ENCODE measurements around the gene SELENOS. TPM values are rescaled to one million over a fixed set of nuclear protein-coding genes. Genes with fewer than 3 reads are reported as not detected.

The SELENOS gene
- total and polyA plus RNA-seq, 8 donors = 37.4 to 184 (median 74.7) TPM

DNA sequence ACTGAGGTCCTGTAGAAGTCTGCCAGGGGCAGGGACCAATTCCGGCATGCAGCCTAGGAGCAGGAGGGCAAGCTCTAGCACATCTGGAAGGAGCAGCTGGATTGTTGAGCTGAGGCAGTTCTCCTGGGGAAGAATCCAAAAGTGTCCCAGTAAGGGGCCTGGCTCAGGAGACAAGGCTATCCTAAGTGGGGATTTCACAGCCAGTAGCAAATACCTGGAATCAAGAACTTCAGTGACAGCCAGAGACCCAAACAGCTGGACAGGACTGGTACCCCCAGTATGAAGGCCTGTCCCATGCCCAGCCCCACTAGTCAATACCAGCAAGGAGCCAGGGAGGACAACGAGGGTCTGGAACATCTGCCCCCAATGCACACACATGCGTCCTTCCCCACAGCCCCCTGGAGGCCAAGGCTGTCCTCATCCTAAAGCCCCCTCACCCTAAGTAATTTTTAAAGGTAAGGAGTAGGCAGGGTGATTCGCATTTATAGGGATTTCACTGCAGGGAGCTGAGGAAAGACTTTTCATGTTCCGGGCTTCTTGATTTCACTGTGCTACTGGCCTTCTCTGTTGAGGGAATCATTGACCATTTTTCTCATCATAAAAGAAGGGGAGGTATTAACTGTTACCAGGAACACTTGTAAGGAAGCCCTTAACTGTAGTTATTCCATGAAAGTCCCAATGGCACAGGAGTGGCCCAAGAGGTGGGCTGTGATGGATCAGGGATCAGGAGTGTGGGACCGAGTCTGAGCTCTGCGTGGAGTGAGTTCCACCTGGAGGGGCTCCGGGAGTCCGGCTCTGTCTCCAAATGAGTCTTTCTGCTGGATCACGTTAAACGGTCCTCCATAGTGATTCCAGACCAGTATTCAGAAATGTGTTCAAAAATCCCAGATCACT, 22.9 kb downstream of the SELENOS start:
- Histone ChIP-seq H3K27ac (no peak overlapping the region), H3K4me1 (peaks cover 18 to 46% (median 36%) of the 10 kb centered on the region in 4 donors), H3K27me3 (no peaks in the 10 kb centered on the region), H3K9me3 (no peaks in the 10 kb centered on the region), H3K36me3 (no peaks in the 10 kb centered on the region), H3K4me3 (no peak overlapping the region)
- TF ChIP-seq EP300 (IDR thresholded peaks at IDR 0.05) = no peak
- TF ChIP-seq POLR2AphosphoS5 (IDR thresholded peaks at IDR 0.05) = no peak
- TF ChIP-seq, protein P1, sequence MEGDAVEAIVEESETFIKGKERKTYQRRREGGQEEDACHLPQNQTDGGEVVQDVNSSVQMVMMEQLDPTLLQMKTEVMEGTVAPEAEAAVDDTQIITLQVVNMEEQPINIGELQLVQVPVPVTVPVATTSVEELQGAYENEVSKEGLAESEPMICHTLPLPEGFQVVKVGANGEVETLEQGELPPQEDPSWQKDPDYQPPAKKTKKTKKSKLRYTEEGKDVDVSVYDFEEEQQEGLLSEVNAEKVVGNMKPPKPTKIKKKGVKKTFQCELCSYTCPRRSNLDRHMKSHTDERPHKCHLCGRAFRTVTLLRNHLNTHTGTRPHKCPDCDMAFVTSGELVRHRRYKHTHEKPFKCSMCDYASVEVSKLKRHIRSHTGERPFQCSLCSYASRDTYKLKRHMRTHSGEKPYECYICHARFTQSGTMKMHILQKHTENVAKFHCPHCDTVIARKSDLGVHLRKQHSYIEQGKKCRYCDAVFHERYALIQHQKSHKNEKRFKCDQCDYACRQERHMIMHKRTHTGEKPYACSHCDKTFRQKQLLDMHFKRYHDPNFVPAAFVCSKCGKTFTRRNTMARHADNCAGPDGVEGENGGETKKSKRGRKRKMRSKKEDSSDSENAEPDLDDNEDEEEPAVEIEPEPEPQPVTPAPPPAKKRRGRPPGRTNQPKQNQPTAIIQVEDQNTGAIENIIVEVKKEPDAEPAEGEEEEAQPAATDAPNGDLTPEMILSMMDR (IDR thresholded peaks at IDR 0.05) = no peak
- TF ChIP-seq POLR2A (IDR thresholded peaks at IDR 0.05) = no peak
- 89 to 93% (median 91%) methylated on average over 11 of the region's 11 CpGs for WGBS, 5 donors
- no peak for DNase-seq
- intact Hi-C loops (cut with DNase I; ENCODE audit: low total_unique reads) = loop anchor here (5.0 kb wide), 1 partner anchor 167 kb away; no protein-coding TSS in a partner anchor

DNA sequence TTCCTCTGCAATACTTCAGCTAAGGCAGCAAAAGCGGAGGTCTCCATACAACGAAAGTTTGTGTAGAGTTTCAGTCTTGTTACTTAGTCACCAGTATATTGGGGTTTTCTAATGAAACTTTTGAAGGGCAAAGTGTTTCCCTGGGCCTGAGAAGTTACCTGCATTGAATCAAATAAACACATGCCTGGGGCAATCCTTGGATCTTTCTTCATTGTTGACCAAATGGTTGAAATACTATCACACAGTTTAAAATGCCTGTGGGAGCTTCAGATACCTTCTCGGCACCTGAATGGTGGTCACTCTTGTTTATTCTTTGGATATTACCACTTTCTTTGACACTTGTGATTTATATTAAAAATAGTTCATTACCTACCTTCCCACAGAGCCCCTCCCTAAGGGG, 24.4 kb downstream of the SELENOS start:
- intact Hi-C loops (cut with DNase I; ENCODE audit: low total_unique reads) = no loop called here
- WGBS, 5 donors = 32 to 46% (median 37%) methylated on average over 3 of the region's 3 CpGs
- Histone ChIP-seq H3K4me1 (peaks cover 23 to 53% (median 44%) of the 10 kb centered on the region in 4 donors), H3K27ac (peak overlapping the region in 4 of 5 donors; percentile 86 to 97 (median 93)), H3K9me3 (no peaks in the 10 kb centered on the region), H3K36me3 (no peaks in the 10 kb centered on the region), H3K4me3 (peak overlapping the region; percentile 71 to 95 (median 77)), H3K27me3 (no peaks in the 10 kb centered on the region)
- no peak for DNase-seq
- TF ChIP-seq POLR2A (IDR thresholded peaks at IDR 0.05) = no peak
- TF ChIP-seq, protein P1 (IDR thresholded peaks at IDR 0.05) = no peak
- no peak for TF ChIP-seq POLR2AphosphoS5 (IDR thresholded peaks at IDR 0.05)
- no peak for TF ChIP-seq EP300 (IDR thresholded peaks at IDR 0.05)

DNA sequence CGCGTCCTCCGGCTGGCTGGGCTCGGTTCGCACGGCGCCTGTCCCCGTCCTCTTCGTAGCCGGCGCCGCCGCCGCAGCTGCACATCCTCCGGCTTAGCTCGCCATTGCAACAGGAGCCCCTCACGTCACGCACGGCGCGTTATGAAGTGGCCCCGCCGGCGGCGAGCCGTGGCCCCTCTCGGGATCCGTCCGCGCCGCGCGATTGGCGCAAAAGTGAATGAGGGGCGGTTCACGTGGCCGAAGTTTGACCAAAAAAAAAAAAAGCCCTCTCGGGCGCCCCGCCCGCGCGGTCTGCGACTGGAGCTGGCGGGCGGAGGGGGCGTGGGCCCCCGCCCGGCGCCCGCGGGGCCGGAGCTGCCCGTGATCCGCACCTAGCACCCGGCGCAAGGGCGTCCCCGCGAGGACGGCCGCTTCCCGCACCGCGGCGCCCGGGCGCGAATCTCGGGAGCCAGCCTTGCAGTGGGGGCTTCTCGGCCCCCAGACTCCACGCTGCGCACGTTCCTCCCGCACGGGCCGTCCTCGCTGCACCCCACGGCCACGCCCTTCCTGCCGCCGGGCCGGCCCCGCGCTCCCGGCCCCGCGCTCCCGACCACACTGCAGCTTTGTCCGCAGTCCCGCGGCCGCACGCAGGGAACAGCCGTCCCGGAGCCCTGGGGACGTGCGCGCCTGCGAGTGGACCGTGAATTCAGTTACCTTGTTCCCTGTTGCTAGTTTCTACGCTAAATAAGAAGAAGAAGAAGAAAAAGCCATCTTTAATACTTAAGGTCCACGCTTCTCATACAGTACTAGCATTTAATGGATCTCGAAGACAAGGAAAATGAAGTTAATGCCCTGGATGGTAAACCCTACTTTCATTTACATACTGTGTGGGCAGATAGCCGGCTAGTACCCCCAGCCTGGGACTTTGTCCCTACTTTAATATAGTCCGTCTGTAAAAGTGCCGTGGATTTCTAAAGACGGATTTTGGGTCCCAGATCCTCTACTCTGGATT, 25.2 kb downstream of the SELENOS start, which contains the start of gene CHSY1:
TSS of gene CHSY1 (minus strand) at position 219 of the 991 bp plus-strand sequence. CDS start 592 bp downstream, outside the sequence.
- DNase-seq = peak; percentile 93 to 97
- Histone ChIP-seq H3K27ac (peak within 1 kb of the TSS; percentile 86 to 99 (median 96)), H3K9me3 (no peaks in the 10 kb centered on the region), H3K4me1 (peaks cover 26 to 60% (median 50%) of the 10 kb centered on the region in 4 donors), H3K4me3 (peak within 1 kb of the TSS; percentile 75 to 95 (median 77)), H3K36me3 (peaks cover 0 to 5% (median 2%) of the 10 kb centered on the region in 4 donors), H3K27me3 (no peaks in the 10 kb centered on the region)
- 1 to 2% (median 1%) methylated on average over 44 to 108 of the region's 108 CpGs for WGBS, 5 donors
- peak in 1 of 4 donors; percentile 73 for TF ChIP-seq POLR2A (IDR thresholded peaks at IDR 0.05)
- TF ChIP-seq EP300 (IDR thresholded peaks at IDR 0.05) = no peak
- TF ChIP-seq, protein P1 (IDR thresholded peaks at IDR 0.05) = peak in 1 of 7 experiments; percentile 35
- peak; percentile 95 to 98 (median 98) for TF ChIP-seq POLR2AphosphoS5 (IDR thresholded peaks at IDR 0.05)
- intact Hi-C loops (cut with DNase I; ENCODE audit: low total_unique reads) = no loop called here
